GM06990 (cell line): ENCODE measurements around the gene LZTS2.

ENCODE experiments used
- DNase-seq: peaks from one replicate; pipeline ENCODE4 v3.0.0-alpha.2; 2011; ENCODE audit not compliant: insufficient read length; ENCODE audit errors: extremely low read depth
- H3K27me3 ChIP-seq: replicated peaks from 2 replicates; pipeline ENCODE4 v1.6.0; 2011; ENCODE audit warnings: low read length; ENCODE audit not compliant: control insufficient read depth, insufficient read depth
- H3K36me3 ChIP-seq: 2 replicates; pipeline ENCODE4 v1.5.1; 2011; ENCODE audit warnings: low read length; ENCODE audit not compliant: control insufficient read depth, insufficient read depth
- H3K4me3 ChIP-seq: replicated peaks from 2 replicates; pipeline ENCODE4 v1.5.1; 2011; ENCODE audit warnings: low read depth, mild to moderate bottlenecking, control low read depth, low read length
- TF ChIP-seq, protein P1 (sequence below): IDR thresholded peaks from 2 replicates; pipeline ENCODE4 v1.5.1; 2011; ENCODE audit warnings: low read length, control low read depth, mild to moderate bottlenecking, inconsistent platforms; ENCODE audit not compliant: insufficient read depth, poor library complexity, severe bottlenecking

Gene LZTS2

DNA sequence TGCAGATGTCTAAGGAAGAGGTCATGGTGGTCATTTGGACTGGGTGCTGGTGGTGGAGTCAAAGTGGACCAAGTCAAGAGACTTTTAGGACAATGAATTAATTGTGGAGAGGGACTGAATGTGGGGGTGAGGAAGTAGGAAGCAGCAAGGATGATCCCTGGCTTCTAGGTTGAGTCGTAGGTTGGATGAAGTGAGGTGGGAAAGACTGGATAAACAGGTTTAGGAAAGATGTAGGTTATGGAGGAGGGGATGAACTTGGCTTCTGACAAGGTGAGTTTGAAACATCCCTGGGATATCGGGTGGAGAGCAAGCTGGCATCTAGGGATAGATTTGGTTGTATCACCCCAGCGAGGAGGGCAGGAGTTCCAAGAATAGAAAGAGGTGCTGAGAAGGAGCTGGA is 22.7 kb upstream of the LZTS2 start:
- no peak for DNase-seq
- H3K36me3 ChIP-seq: peaks cover 2% of the 10 kb centered on the region
- TF ChIP-seq, protein P1, sequence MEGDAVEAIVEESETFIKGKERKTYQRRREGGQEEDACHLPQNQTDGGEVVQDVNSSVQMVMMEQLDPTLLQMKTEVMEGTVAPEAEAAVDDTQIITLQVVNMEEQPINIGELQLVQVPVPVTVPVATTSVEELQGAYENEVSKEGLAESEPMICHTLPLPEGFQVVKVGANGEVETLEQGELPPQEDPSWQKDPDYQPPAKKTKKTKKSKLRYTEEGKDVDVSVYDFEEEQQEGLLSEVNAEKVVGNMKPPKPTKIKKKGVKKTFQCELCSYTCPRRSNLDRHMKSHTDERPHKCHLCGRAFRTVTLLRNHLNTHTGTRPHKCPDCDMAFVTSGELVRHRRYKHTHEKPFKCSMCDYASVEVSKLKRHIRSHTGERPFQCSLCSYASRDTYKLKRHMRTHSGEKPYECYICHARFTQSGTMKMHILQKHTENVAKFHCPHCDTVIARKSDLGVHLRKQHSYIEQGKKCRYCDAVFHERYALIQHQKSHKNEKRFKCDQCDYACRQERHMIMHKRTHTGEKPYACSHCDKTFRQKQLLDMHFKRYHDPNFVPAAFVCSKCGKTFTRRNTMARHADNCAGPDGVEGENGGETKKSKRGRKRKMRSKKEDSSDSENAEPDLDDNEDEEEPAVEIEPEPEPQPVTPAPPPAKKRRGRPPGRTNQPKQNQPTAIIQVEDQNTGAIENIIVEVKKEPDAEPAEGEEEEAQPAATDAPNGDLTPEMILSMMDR: no peak
- no peak overlapping the region for H3K4me3 ChIP-seq
- no peaks in the 10 kb centered on the region for H3K27me3 ChIP-seq

DNA sequence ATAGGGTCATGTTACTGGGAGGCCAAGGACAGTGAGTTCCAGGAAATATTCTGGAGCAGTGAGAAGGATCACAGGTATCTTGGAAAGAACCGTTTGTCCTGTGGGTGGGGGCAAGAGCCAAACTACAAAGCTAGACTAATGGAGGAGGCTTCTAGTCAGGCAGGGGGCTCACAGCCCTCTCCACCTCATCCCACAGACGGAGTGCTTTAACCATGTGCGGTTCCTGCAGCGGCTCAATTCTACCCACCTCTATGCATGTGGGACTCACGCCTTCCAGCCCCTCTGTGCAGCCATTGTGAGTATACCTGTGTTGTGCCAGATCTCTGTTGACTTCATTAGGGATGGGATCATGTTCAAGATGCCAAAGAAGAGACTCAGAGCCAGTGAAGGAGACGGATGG is 22.2 kb upstream of the LZTS2 start:
- Histone ChIP-seq H3K36me3 (peaks cover 2% of the 10 kb centered on the region), H3K27me3 (no peaks in the 10 kb centered on the region), H3K4me3 (no peak overlapping the region)
- no peak for DNase-seq
- TF ChIP-seq, protein P1: no peak

DNA sequence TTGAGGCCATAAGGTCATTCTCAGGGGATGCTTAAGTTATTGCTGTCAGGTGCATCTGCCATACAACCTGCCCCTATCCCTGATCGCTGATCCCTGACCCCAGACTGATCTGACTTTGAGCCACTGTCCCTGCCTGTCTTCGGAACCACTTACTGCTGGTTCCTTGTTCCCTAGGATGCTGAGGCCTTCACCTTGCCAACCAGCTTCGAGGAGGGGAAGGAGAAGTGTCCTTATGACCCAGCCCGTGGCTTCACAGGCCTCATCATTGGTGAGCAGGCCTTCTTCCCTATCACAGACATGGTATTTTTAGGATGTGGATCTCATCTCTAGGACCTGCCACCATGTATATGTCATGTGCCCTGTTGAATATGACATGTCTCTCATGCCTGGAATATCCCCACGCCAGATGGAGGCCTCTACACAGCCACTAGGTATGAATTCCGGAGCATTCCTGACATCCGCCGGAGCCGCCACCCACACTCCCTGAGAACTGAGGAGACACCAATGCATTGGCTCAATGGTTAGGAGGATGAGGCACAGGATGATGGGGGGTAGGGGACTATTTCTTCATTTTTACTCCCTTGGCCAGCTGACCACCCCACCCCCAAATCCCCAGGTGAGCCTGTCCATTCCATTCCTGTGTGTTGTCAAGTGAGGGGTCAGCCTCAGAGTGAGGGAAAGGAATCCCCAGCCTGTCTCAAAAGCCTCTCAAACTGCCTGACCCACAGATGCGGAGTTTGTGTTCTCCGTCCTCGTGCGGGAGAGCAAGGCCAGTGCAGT is 21.3 kb upstream of the LZTS2 start:
- peaks cover 5% of the 10 kb centered on the region for H3K36me3 ChIP-seq
- no peaks in the 10 kb centered on the region for H3K27me3 ChIP-seq
- no peak overlapping the region for H3K4me3 ChIP-seq
- TF ChIP-seq, protein P1: no peak
- DNase-seq: no peak

DNA sequence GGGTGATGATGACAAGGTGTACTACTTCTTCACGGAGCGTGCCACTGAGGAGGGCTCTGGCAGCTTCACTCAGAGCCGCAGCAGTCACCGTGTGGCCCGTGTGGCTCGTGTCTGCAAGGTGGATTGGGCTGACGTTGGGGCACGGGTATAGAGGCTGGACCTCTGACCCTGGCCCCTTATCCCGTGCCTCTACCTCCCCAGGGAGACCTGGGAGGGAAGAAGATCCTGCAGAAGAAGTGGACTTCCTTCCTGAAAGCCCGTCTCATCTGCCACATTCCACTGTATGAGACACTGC is 20.8 kb upstream of the LZTS2 start:
- no peak for DNase-seq
- Histone ChIP-seq H3K36me3 (peaks cover 6% of the 10 kb centered on the region), H3K4me3 (no peak overlapping the region), H3K27me3 (no peaks in the 10 kb centered on the region)
- TF ChIP-seq, protein P1: no peak

DNA sequence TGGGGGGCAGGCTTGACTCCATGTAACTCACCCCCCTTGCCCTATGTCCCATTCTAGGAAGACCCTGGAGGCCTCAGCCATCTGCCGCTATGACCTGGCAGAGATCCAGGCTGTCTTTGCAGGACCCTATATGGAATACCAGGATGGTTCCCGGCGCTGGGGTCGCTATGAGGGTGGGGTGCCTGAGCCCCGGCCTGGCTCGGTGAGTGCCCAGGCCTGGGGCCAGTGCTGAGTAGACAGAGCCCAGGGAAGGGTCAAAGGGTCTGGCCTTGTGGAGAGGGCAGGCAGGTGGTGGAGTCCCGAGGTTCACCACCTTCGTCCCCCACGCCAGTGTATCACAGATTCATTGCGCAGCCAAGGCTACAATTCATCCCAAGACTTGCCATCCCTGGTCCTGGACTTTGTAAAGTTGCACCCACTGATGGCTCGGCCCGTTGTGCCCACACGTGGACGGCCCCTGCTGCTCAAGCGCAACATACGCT is 19.8 kb upstream of the LZTS2 start:
- no peaks in the 10 kb centered on the region for H3K27me3 ChIP-seq
- DNase-seq: no peak
- no peak overlapping the region for H3K4me3 ChIP-seq
- peaks cover 6% of the 10 kb centered on the region for H3K36me3 ChIP-seq
- TF ChIP-seq, protein P1: no peak

DNA sequence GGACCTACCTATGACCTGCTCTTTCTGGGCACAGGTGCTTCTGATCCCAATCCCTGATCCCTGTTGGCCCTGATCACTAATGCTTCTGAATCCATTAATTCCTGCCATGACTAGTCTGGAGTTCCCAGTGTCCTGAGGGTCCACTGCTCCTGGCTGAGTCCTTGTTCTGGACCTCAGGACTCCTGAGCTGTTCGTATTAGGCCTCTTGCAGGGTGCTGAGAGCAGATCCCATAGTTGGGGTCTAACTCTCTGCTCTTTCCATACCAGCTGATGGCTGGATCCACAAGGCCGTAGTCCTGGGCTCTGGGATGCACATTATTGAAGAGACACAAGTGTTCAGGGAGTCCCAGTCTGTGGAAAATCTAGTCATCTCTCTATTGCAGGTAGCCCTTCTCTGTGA is 19.3 kb upstream of the LZTS2 start:
- TF ChIP-seq, protein P1: no peak
- Histone ChIP-seq H3K27me3 (no peaks in the 10 kb centered on the region), H3K36me3 (peaks cover 6% of the 10 kb centered on the region), H3K4me3 (no peak overlapping the region)
- DNase-seq: no peak
